ENCODE measurements around the gene PACC1. TPM values are rescaled to one million over a fixed set of nuclear protein-coding genes. Genes with fewer than 3 reads are reported as not detected.

The PACC1 gene
- polyA plus RNA-seq (ENCODE audit: insufficient read length in 4 of 4): 10 to 100 TPM; 12.9 to 15.3 (median 14.0) TPM

DNA sequence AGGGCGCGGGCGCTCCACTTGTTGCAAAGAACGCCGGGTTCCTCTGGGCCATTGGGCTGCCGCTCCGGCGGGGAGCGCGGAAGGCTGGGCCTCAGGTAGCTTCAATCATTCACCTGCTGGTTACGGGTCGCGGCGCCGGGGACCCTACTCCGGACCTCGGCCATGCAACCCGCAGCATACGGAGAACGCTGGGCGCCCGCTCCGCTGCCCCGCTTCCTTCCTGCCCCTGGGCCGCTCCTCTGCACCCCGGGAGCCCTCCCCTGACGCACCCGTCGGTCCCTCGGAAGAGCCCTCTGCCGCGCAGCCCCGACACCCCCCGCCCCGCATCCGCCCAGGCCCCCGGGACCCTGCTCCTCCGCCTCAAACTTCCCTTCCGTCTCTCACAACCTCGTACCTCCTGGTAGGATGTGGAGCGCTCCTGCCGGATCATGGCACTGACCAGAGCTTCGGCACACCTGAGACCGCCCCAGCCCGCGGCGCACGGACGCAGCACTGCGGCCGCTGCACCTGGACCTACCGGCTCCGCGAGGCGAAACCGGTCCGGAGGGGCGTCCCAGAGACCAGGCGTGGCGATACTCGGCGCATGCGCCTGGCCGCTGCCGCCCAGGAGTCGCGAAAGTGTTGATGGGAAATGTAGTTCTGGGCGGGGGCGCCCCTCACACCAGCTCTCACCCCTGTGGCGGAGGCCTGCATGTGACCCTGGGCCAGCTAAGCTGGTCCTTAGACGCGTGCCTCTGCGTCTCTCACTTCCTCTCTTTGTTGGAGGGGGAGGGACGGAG, at the start of gene PACC1:
Gene PACC1, minus strand, starts transcription at position 559 of the 779 bp plus-strand sequence. Its CDS starts 129 bp downstream, at position 430.
- peak; percentile 77 to 80 (median 78) for DNase-seq (ENCODE audit: low read depth in 4 of 4, low spot score in 3 of 4)

DNA sequence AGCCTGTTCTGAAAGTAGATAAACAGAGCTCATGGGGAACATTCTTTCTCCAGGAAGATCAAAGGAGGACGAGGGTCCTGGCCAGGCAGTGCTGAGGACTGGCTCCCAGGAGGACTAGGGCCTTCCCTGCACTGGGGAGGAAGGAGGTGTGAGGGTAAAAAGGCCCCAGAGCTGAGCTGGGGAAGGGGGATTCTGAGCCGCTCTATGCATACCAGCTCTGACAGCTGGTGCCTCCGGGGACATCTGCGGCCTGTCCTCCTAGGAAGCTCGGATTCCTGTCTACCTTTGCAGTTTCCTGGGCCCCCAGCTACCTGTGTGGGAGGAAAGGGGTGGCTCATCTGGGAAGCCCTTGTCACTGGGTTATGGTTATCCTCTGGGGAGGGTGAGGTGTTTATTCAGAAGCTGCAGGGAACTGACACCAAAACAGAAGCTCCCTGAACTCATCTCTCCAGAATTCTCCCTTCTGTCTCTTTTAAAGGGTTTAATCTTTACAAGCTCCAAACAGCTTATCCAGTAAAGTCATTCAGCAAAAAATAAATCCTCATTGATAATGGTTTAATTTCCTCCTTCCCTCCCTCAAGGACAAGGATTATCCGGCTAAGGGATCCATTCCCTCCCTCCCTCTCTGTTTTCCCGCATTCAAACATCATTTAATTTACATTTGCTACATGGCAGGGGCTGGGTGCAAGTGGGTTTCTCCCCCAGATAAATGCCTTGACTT, 49.0 kb upstream of the PACC1 start:
- DNase-seq (ENCODE audit: low read depth in 4 of 4, low spot score in 3 of 4): no peak

DNA sequence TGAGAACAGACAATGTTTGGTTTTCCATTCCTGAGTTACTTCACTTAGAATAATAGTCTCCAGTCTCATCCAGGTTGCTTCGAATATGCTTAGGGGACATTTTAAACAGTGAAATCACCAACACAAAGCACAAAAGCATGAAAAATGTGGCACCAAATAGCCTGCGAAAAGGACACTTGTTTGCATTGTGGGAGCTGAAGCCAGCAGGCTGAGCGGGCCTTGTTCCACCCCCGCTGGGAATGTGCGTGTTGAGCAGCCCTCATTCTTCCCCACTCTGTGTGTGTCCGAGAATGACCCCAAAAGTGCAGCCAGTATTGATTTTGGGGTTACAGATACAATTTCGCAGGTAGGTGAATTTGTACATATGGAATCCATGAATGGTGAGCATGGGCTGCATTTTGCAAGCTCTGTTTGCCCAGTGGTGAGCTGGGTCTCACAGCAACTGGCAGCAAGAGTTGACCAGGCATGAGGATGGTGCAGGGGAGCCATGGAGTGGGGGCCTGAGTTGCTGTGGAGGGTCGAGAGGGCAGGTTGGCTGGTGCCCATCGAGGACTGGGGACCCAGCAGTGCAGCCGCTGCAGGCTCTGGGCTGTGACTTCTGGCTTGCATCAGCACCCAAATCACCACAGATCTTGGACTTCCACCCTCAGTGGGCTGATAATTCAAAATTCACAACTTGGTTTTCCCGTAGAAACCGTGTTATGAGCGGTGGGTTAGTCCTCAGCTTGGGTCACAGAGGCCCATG, 47.4 kb upstream of the PACC1 start:
- DNase-seq (ENCODE audit: low read depth in 4 of 4, low spot score in 3 of 4): no peak

DNA sequence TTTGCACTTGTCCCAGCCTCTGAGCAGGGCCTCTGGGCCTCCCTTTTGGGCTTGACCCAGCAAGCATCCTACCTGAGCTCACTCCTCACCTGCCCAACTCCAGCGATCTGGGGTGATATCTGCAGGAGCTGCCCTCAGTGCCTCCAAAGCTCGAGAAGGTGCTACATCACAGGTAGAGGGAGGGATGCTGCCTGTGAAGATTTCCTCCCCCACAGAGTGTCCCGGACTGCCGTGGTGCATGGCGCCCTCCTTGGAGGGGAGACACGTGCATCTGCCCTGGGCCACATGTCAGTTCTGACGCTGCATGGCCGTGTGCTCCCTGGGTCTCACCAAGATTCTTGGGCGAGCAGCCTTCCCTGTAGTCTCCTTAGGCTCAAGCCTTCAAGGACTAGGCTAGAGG, 45.7 kb upstream of the PACC1 start:
- no peak for DNase-seq (ENCODE audit: low read depth in 4 of 4, low spot score in 3 of 4)

DNA sequence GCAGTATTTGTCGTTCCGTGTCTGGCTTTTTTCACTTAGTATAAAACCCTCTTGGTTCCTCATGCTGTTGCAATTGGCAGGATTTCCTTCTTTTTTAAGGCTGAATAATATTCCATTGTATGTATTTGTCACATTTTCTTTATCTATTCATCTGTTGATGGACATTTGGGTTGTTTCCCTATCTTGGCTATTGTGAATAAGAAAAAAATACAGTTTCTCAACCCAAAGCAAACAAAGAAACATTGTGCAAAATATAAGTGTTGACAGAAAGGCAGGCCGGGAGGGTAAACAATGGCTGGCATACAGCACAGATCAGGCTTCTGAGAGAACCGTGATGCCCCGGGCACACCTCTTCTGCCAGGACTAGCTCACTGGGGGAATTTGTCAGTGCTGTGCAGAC, 45.0 kb upstream of the PACC1 start:
- no peak for DNase-seq (ENCODE audit: low read depth in 4 of 4, low spot score in 3 of 4)

DNA sequence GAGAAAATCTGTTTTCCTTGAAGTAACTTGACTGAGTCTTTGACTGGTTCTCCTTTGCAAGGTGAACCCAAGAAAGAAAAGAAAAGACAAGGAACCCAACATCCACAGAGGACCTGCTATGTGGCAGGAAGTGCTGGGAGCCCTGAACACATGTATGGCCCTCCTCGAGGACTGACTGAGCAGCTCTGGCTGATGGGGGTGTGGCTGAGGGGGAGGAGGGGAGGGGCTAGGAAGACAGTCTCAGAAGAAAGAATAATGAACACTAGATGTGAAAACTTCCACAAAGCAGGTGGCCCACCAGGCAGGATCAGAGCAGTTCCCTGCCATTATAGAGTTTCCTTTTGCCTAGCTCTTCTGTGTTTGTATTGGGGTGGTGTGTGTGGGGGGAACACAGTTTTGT, 44.1 kb upstream of the PACC1 start:
- DNase-seq (ENCODE audit: low read depth in 4 of 4, low spot score in 3 of 4): no peak

DNA sequence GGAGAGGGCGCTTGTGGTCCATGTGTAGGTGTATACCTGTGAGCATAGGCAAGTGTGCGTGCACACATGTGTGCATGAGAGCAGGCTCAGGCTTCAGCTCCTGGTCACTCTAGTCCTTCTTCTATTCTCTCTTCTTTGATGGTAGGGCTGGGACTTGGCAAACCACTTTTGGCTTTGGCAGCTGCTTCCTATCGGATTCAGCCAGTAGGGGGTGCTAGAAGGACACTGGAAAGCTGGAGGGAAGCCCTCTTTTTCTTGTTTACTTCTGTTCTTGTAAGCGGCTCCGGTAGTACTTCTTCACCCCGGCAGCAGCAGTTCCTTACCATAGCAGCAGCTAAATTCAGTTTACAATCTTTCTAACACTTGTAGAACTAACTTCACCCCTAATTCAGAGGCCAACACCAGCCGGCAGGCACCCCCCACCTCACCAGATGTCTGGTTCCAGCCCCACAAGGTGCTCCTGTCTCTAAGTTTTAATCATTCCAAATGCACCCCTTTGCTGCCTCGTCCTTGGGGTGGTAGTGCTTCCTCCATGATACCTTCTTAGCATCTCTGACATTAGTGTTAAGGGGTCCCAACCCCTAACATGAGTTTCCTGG, 43.2 kb upstream of the PACC1 start:
- no peak for DNase-seq (ENCODE audit: low read depth in 4 of 4, low spot score in 3 of 4)

DNA sequence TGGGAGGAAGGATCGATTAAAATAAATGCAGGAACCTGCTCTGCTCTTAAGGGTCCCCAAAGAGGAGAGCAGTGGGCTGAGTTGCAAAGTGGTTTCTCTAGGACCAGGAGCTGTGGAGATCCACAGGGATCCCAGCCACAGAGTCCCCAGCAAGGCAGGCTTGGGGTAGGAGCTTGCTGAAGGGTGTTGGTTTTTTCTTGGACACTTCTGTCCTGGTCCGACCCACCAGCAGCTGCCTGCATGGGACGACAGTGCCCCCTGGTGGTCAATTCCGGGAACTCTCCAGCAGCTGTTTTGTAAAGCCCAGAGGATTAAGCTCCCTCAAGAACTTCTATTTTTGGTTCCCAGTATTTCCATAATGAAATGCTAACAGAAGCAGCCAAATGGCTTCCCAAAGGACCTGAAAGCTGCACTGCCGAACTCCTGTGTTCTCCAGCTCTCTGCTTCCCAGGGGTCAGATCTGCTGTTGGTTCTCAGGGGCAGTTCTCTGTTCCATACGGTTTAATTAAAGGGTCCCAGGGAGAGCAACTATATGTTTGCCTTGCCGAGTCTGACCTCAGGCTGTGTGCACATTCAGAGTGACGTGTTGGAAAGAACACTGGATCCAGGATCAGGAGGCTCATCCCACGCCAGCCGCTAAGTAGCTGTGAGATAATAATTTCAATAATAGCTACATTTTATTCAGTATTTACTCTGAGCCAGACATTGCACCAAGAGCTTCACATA, 41.3 kb upstream of the PACC1 start:
- peak; percentile 58 to 68 (median 64) for DNase-seq (ENCODE audit: low read depth in 4 of 4, low spot score in 3 of 4)

DNA sequence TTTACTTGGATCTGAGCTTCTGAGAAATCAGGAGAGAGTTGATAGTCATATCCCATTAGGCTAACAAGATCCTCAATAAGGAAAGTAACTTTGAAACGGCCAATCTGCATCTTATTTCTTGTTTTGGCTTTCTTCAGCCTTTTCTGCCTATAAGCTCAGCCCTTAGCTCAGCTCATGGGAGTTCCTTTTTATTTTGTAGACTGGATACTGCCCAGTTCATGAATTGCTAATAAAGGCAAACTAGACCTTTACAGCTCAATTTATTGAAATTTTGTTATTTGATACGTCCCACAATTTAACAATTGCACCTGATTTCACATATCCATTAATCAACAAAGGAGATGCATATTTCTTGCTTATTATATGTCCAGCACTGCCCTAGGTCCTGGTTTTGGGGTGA, 40.7 kb upstream of the PACC1 start:
- no peak for DNase-seq (ENCODE audit: low read depth in 4 of 4, low spot score in 3 of 4)

DNA sequence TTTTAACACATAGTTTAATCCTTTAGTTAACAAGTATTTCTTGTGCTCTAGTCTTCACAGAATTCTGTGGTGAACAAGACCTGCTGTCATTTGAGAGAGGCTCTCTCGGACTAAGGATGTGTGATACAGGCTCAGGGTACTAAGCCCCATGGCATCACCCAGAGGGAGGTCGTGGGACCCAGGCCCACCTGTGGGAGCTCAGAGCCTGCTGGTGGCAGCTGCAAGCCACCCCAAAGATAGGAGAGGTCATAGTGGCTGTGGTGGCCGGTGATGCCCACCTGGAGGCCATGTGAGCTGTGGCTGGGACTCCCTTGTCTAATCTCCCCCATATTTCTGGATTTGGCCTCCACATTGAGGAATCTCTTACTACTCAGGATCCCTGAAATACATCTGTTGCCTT, 40.1 kb upstream of the PACC1 start:
- DNase-seq (ENCODE audit: low read depth in 4 of 4, low spot score in 3 of 4): no peak

DNA sequence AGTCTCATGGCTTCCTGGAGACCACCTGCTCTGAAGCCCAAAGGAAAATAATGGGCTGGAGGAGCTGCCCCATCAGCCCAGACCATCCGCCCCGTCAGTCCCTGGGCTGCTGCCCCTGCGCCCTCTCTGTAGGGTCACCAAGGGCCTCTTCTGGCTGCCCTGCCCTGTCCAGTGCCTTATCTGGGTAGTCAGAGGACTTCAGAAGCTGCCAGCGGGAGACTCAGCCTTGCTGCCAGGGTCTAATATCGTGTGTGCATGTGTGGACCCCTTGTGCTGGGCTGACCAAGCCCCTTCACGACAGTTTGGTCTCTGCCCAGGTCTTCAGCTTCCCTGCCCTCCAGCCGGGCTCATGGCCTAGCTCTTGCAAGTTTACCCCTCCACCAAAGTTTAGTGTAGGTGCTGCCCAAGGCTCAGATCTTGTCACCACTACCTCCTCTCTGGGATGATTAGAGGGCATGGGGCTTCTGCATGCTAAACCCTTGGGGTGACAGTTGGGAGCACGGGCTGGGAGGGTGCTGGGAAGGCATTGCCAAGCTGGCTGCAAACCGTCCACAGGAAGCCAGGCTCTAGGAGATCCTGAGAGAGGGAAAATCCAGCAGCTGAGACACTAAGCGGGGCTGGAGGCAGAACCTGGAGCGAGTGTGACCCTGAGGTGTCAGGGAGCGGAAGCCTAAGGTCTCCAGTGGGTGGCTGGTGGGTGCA, 38.6 kb upstream of the PACC1 start:
- no peak for DNase-seq (ENCODE audit: low read depth in 4 of 4, low spot score in 3 of 4)

DNA sequence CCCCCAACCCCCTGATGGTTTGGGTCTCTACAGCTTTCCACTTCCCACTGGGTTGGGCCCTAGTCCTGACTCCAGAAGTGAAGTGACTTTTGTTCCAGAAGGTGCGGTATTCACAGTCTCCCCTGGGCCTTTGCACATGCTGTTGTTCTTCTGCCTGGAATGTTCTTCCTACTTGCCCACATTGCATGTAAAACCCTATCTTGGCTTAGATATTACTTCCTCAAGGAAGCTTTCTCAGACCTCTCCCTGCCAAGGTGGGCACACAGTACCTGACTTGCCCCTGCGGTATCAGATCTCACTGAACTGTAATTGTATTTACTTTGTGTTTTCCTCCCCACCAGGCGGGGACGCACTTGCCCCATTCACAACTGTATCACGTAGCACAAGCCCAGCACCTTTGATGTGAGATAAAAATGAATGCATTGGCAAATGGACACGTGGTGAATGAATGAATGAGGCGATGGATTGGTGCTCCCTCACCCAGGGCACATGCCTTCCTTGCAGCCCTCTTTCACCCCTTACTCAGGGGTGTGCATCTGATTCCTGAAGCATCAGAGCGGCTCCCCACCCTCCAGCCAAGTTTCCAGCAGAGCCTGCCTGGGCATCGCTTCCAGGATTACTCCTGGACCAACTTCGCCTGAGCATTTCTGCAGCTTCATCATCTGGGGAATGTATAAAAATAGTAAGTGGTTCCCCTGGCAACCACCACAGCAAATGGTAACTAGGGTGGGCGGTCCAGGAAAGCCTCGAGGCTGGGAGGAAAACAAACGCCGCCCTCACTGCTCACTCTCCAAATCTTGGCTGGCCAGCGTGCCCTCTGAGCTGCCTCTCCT, 37.9 kb upstream of the PACC1 start:
- no peak for DNase-seq (ENCODE audit: low read depth in 4 of 4, low spot score in 3 of 4)

DNA sequence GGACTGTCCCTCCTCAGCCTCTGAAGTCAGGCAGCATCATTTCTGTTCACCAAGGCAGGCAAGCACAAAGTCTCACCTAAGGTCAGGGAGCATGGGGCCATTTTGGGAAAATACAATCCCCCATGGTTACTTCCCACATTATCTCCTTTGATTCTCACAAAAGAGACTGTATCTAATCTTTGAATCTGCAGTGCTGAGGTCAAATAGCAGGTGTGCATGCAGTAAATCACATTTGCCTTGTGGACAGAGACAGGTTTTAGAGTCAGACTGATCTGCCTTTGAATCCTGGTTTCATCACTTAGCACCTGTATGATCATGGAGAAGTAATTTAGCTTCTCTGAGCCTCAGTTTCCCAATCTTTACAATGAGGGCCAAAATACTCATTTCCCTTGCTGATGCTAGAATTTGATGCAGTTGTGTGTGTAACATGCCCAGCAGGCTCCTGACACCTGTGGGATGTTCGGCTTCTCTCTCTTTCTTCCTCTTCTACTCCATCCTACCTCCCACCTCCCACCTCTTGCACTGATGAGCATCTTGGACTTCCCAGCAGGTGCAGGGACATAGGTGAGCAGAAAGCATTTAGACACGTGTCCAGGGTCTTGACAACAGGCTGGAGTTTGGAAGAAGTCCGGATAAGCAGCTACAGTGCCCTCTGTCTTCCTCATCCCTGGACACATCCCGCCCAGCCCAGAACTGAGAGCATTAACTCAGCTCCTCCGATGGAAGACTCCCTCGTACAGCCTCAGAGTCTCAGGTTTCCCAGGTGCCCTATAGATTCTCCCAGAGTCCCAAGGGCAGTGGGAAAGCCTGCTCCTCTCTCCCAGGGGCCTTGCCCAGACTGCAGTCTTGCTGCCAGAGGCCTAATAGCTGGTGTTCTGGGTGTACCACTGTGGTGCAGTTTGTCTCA, 37.0 kb upstream of the PACC1 start:
- no peak for DNase-seq (ENCODE audit: low read depth in 4 of 4, low spot score in 3 of 4)

DNA sequence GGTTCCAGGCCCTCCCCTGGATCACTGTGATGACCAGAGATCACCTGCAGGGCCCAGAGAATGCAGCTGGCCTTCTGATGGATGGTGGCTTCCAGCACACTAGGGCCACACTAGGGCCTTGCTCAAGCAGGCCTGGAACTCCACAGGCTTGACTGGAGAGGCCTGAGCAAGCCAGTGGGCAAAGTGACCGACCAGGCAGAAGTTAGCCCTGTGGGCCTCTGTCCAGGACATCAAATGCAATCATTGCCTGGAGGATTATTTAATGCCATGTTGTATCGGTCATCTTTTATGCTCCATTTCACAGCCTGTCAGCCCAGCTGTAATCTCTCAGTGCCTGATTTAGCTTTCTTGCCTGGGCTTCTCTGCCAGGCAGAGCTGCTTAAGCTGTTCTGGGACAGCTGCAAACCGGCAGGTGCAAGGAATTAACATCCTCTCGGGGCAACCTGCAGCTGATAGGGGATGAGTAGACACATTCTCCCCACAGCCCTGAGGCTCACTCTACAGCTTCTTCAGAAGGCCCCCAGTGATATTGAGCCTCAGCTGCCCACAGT, 35.7 kb upstream of the PACC1 start:
- no peak for DNase-seq (ENCODE audit: low read depth in 4 of 4, low spot score in 3 of 4)

DNA sequence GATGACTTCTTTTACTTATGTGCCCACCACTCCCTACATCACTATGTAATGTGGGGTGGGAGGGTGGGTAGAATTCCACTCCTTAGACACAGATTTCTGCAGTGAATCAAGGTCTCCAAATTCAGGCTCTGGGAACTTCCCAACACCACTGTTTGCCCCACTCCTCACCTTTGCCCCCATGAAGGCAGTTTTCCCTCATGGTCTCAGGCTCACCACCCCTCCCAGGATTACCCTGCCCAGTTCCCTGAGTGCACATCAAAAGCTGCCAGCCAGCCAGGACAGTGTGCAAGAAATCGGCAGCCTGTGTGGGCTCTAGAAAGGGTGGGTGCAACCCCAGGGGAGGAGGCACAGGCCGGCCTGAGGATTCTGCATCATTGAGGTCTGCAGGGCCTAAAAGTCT, 32.8 kb upstream of the PACC1 start:
- DNase-seq (ENCODE audit: low read depth in 4 of 4, low spot score in 3 of 4): no peak

DNA sequence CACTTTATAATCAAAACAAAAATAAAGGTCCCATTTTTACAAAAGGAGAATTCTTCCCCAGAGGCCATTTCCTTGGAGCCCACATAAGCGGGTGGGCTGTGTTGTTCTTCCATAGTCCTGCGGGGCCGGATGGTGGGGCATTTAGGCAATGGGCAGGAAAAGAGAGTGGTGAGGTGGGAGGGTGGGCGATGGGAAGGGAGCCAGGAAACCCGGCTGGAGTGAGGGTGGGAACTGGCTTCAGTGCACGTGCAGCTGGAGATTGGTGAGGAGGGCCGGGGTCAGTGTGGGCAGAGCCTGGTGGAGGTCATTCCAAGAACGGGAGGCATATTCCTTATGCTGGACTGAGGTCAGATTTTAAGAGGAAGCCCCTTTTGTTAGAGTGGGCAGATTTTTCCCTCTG, 31.6 kb upstream of the PACC1 start:
- DNase-seq (ENCODE audit: low read depth in 4 of 4, low spot score in 3 of 4): no peak

DNA sequence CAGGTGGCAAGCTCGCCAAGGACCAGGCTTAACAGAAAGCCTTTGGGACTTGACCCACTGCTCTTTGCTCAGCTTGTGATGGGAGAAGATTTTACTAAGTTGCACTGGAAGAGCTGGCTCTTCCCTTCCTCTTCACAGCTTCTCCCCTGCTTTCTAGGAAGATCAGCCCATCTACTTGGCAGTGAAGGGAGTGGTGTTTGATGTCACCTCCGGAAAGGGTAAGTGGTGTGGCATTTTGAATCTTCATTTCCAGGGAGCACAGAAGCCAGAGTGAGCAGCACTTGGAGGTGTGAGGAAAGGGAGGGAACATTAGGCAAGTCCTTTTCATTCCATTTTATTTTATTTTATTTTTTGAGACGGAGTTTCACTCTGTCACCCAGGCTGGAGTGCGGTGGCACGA, 27.7 kb upstream of the PACC1 start:
- no peak for DNase-seq (ENCODE audit: low read depth in 4 of 4, low spot score in 3 of 4)

DNA sequence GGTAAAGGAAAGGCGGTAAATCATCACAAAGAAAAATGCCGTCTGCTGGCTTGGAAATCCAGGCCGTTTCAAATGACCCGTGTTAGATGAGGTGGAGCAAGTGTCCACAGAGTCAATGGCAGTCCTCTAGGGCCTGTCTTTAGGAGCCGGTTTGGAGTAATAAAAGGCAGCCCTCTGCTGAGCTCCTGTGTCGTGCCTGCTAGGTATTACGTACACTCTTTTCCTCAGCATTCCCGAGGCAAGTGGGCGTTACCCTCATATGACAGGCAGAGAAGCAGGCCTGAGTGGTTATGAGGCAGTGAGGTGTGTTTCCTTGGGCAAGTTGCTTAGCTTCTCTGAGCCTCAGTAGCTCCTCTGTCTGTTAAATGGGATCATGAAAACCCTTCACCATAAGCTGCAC, 25.7 kb upstream of the PACC1 start:
- DNase-seq (ENCODE audit: low read depth in 4 of 4, low spot score in 3 of 4): no peak

Data from right renal pelvis (tissue), 4 donors.